ENCODE measurements around the gene KDM7A. TPM values are rescaled to one million over a fixed set of nuclear protein-coding genes. Genes with fewer than 3 reads are reported as not detected.

The KDM7A gene
- total RNA-seq, 1 experiment from 2014 or later = 6.6 TPM

- H2BK5ac ChIP-seq (ENCODE audit: insufficient read length, low read length) = no peak overlapping the region
- no peaks in the 10 kb centered on the region for H3K4me1 ChIP-seq (ENCODE audit: insufficient read depth, low read length)
- no peak overlapping the region for H2AFZ ChIP-seq (ENCODE audit: low read length)
- H3K14ac ChIP-seq (ENCODE audit: insufficient read depth, low read length) = no peak overlapping the region
- Mint-ChIP-seq H3K27ac (no peak overlapping the region; a peak in 1 of 7 replicates), H3K27me3 (ENCODE audit: low read depth) (peaks cover 2% of the 10 kb centered on the region; the same call in 1 of the 2 replicates), H3K4me3 (no peak overlapping the region), H3K36me3 (ENCODE audit: insufficient read depth in 1 of 3, low read depth in 3 of 3) (peaks cover 0 to 8% (median 0%) of the 10 kb centered on the region in 3 experiments; a peak in 2 of 7 replicates), H3K4me1 (peaks cover 10 to 15% of the 10 kb centered on the region in 2 experiments), H3K9me3 (peaks cover 14 to 20% of the 10 kb centered on the region in 2 experiments; a peak in 4 of 5 replicates)
- H3T11ph ChIP-seq (ENCODE audit: low read length) = no peak overlapping the region
- H3K9me3 ChIP-seq (ENCODE audit: control insufficient read depth, low read depth, low read length) = no peaks in the 10 kb centered on the region
- no peak overlapping the region for H4K91ac ChIP-seq (ENCODE audit: insufficient read length, low read depth, low read length)
- H3K23ac ChIP-seq (ENCODE audit: insufficient read length, low read depth, low read length) = no peak overlapping the region
- no peak overlapping the region for H3K4me2 ChIP-seq (ENCODE audit: insufficient read depth, insufficient read length, low read length)
- H3K4ac ChIP-seq (ENCODE audit: low read depth, low read length) = no peak overlapping the region
- no peak overlapping the region for H2BK20ac ChIP-seq (ENCODE audit: low read depth, low read length, poor library complexity, severe bottlenecking)
- DNase-seq = no peak
- H2BK15ac ChIP-seq (ENCODE audit: low read depth, low read length) = no peak overlapping the region
- H3K56ac ChIP-seq (ENCODE audit: insufficient read length, low read depth, low read length) = no peak overlapping the region
- H3K27me3 ChIP-seq (ENCODE audit: insufficient read depth, low read length) = no peaks in the 10 kb centered on the region
- no peak overlapping the region for H3K9ac ChIP-seq (ENCODE audit: extremely low read depth, insufficient read length, low read length)
- H3K79me1 ChIP-seq (ENCODE audit: insufficient read depth, low read depth, low read length, poor library complexity, severe bottlenecking) = no peaks in the 10 kb centered on the region
- no peak overlapping the region for H3K27ac ChIP-seq (ENCODE audit: insufficient read length, low read depth, low read length)
- TF ChIP-seq CTCF (conservative IDR thresholded peaks at IDR 0.05) = no peak
- H3K79me2 ChIP-seq (ENCODE audit: insufficient read depth, low read length) = no peaks in the 10 kb centered on the region
- H4K8ac ChIP-seq (replicated peaks; ENCODE audit: insufficient read length, low read depth, low read length) = no peak overlapping the region
- H3K18ac ChIP-seq (ENCODE audit: insufficient read length, low read depth, low read length) = no peak overlapping the region
- WGBS (ENCODE audit: extremely low coverage, insufficient read length, low lambda C conversion rate) = no CpG with 5 or more reads among the region's 3 CpGs
- H2AK5ac ChIP-seq (ENCODE audit: insufficient read length, low read length) = no peak overlapping the region
- H2BK12ac ChIP-seq (ENCODE audit: insufficient read length, low read depth, low read length) = no peak overlapping the region
- H4K5ac ChIP-seq (ENCODE audit: insufficient read length, low read depth, low read length) = no peak overlapping the region
- H3K23me2 ChIP-seq (ENCODE audit: insufficient read length, low read depth, low read length, poor library complexity, severe bottlenecking) = no peaks in the 10 kb centered on the region
- no peak overlapping the region for H2BK120ac ChIP-seq (ENCODE audit: low read depth, low read length, poor library complexity, severe bottlenecking)
- no peaks in the 10 kb centered on the region for H4K20me1 ChIP-seq (ENCODE audit: control insufficient read depth, insufficient read depth, insufficient read length)
Measured at GRCh38 chr7:140214075-140214684, 37.4 kb upstream of the KDM7A start.

Data from H9 (cell line).